Measurements from ENCODE around the gene GIMAP8. TPM values are rescaled to one million over a fixed set of nuclear protein-coding genes. Genes with fewer than 3 reads are reported as not detected.

The GIMAP8 gene
- total and polyA plus RNA-seq, 2 of the 8 experiments (the other 6 are each of a cell fraction or from before 2014, with no cell fraction given): not detected

DNA sequence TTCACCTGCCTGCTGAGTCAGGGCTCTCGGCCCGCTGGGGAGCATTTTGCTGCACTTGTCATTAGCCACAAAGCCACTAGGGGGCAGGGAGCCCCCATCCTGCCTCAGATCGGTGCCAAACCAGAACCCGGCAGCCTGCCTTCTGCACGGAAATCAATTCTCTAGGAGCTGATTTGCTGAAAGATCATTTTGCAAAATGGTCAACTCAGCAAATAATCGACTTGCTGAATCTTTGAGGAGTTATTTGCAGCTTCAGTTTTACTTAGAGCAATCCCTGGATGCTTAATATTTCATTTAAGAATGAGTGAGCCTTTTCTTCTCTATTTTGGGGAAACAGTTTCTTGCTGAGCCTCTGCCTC lies 1.7 kb upstream of the GIMAP8 start:
- POLR2A ChIA-PET (ENCODE audit: partially characterized antibody): no interaction called here
- H3K56ac ChIP-seq (replicated peaks; ENCODE audit: insufficient read length, low read depth, low read length): no peak overlapping the region
- no peak overlapping the region for H3K4me3 ChIP-seq (ENCODE audit: extremely low read depth in 1 of 4, insufficient read depth in 2 of 4, low read depth in 3 of 4, low read length in 4 of 4)
- no peaks in the 10 kb centered on the region for H3K36me3 ChIP-seq (ENCODE audit: control insufficient read depth in 2 of 4, insufficient read depth in 4 of 4, low read length in 3 of 4)
- H3K23ac ChIP-seq (ENCODE audit: insufficient read length): no peak overlapping the region
- no peak overlapping the region for H3K14ac ChIP-seq (ENCODE audit: insufficient read length)
- H4K5ac ChIP-seq (ENCODE audit: insufficient read length, low read depth, low read length): no peak overlapping the region
- peaks cover 0 to 12% (median 4%) of the 10 kb centered on the region in 4 experiments; a peak in 4 of 7 replicates for H3K27me3 ChIP-seq (replicated peaks in 1 of 4; ENCODE audit: control insufficient read depth in 3 of 4, extremely low read depth in 1 of 4, insufficient read depth in 3 of 4, low read length in 3 of 4)
- H2BK15ac ChIP-seq (ENCODE audit: low read length): no peak overlapping the region
- CTCF ChIA-PET (ENCODE audit: partially characterized antibody): interaction anchor here (0.6 to 3.4 kb wide), 51 partner anchors 8 to 450 kb away, joined by 3 to 12 read pairs (median 4); partner anchors contain the start of genes GIMAP1, GIMAP2, GIMAP4 and TMEM176B
- no peak overlapping the region; a peak in 1 of 7 replicates for H3K9ac ChIP-seq (replicated peaks in 1 of 4; ENCODE audit: extremely low read depth in 1 of 4, low read depth in 3 of 4, low read length in 3 of 4)
- no peak overlapping the region for H3K4me2 ChIP-seq (ENCODE audit: insufficient read depth in 1 of 2, low read depth in 2 of 2, low read length in 2 of 2)
- H2BK5ac ChIP-seq (ENCODE audit: low read depth, low read length): no peak overlapping the region
- no peaks in the 10 kb centered on the region for H4K20me1 ChIP-seq (replicated peaks in 1 of 2; ENCODE audit: control insufficient read depth in 1 of 2, insufficient read depth in 2 of 2, low read length in 2 of 2)
- H3K27ac ChIP-seq (ENCODE audit: low read depth, low read length): no peak overlapping the region
- FAIRE-seq: peak; percentile 76
- H2AK5ac ChIP-seq (ENCODE audit: low read depth, low read length): no peak overlapping the region
- H3K79me2 ChIP-seq (ENCODE audit: control insufficient read depth in 1 of 2, insufficient read depth in 2 of 2, low read length in 2 of 2): no peaks in the 10 kb centered on the region
- no peaks in the 10 kb centered on the region; a peak in 1 of 4 replicates for H3K9me3 ChIP-seq (ENCODE audit: insufficient read depth in 2 of 2, low read depth in 1 of 2, low read length in 1 of 2)
- no peak overlapping the region for H2BK20ac ChIP-seq (ENCODE audit: low read length)
- peaks cover 3 to 7% (median 3%) of the 10 kb centered on the region in 4 experiments; a peak in 5 of 7 replicates for H3K4me1 ChIP-seq (replicated peaks in 1 of 4; ENCODE audit: control insufficient read depth in 3 of 4, insufficient read depth in 4 of 4, low read length in 3 of 4)
- no peak overlapping the region for H4K91ac ChIP-seq (replicated peaks; ENCODE audit: insufficient read length, low read length)
- no peak overlapping the region for H3K4ac ChIP-seq (replicated peaks; ENCODE audit: insufficient read length, low read depth, low read length)
- no peak overlapping the region for H2AFZ ChIP-seq (ENCODE audit: low read length)
- H4K8ac ChIP-seq (ENCODE audit: extremely low read depth, insufficient read depth, low read length): no peak overlapping the region
- H3K23me2 ChIP-seq (ENCODE audit: low read depth, low read length): no peaks in the 10 kb centered on the region
- H3K18ac ChIP-seq (ENCODE audit: extremely low read depth, low read length): no peak overlapping the region
- DNase-seq (ENCODE audit: low read depth in 1 of 2, low spot score in 2 of 2): peak; percentile 47 to 91
- H2BK120ac ChIP-seq (replicated peaks; ENCODE audit: low read depth, low read length): no peak overlapping the region
- 16% methylated on average over 6 of the region's 6 CpGs; no CpG with 5 or more reads in 1 of the 2 experiments for WGBS, 2 experiments (ENCODE audit: extremely low coverage in 1 of 2, insufficient coverage in 1 of 2, insufficient read length in 1 of 2, insufficient replicate concordance in 2 of 2, low coverage in 1 of 2, low lambda C conversion rate in 2 of 2, missing lambda C conversion rate in 1 of 2)
- no peak overlapping the region for H2BK12ac ChIP-seq (ENCODE audit: low read depth, low read length)
- no peaks in the 10 kb centered on the region for H3K79me1 ChIP-seq (ENCODE audit: low read depth, low read length)
- TF ChIP-seq EZH2 (IDR thresholded peaks at IDR 0.05; ENCODE audit: low read depth, low read length, severe bottlenecking) (no peak), RAD21 (IDR thresholded peaks at IDR 0.05 in 1 of 2, conservative IDR thresholded peaks at IDR 0.05 in 1 of 2; ENCODE audit: low read depth in 2 of 2, low read length in 2 of 2) (peak; percentile 98 to 100), YY1 (IDR thresholded peaks at IDR 0.05; ENCODE audit: low read depth, low read length) (peak; percentile 42; the same call in 1 of the 2 replicates), NRF1 (IDR thresholded peaks at IDR 0.05; ENCODE audit: low read depth, low read length) (no peak), JUND (IDR thresholded peaks at IDR 0.05; ENCODE audit: low read length) (peak; percentile 9; the same call in 1 of the 2 replicates), CREB1 (IDR thresholded peaks at IDR 0.05) (0 out of 2 replicates have a peak, but pooled peaks have one; percentile 24), TEAD4 (IDR thresholded peaks at IDR 0.05; ENCODE audit: low read depth, low read length) (no peak), MAFK (IDR thresholded peaks at IDR 0.05; ENCODE audit: low read depth, low read length) (peak; percentile 92), CHD2 (IDR thresholded peaks at IDR 0.05; ENCODE audit: low read length) (0 out of 2 replicates have a peak, but pooled peaks have one; percentile 25), CTBP2 (IDR thresholded peaks at IDR 0.05; ENCODE audit: borderline replicate concordance, insufficient read depth, insufficient read length, low read length) (no peak)
- TF ChIP-seq, protein P1, sequence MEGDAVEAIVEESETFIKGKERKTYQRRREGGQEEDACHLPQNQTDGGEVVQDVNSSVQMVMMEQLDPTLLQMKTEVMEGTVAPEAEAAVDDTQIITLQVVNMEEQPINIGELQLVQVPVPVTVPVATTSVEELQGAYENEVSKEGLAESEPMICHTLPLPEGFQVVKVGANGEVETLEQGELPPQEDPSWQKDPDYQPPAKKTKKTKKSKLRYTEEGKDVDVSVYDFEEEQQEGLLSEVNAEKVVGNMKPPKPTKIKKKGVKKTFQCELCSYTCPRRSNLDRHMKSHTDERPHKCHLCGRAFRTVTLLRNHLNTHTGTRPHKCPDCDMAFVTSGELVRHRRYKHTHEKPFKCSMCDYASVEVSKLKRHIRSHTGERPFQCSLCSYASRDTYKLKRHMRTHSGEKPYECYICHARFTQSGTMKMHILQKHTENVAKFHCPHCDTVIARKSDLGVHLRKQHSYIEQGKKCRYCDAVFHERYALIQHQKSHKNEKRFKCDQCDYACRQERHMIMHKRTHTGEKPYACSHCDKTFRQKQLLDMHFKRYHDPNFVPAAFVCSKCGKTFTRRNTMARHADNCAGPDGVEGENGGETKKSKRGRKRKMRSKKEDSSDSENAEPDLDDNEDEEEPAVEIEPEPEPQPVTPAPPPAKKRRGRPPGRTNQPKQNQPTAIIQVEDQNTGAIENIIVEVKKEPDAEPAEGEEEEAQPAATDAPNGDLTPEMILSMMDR (IDR thresholded peaks at IDR 0.05; ENCODE audit: control extremely low read depth in 1 of 3, insufficient read depth in 1 of 3, low read depth in 1 of 3, low read length in 3 of 3): peak; percentile 91 to 97 (median 95)

Measured in H1 (cell line).